HEK293T (cell line): ENCODE measurements around the gene SNRNP70.

Experiments
- CTCF ChIA-PET: fragments of 350-600 bp; formaldehyde crosslinking; extraction: SDS; loops from one replicate; lab custom pipeline; 2021; ENCODE audit warnings: antibody characterized with exemption, inconsistent platforms; lab: Yijun Ruan, JAX
- POLR2A ChIA-PET: fragments of 350-600 bp; formaldehyde crosslinking; extraction: SDS; loops from one replicate; lab custom pipeline; 2020; ENCODE audit warnings: antibody characterized with exemption, inconsistent platforms; lab: Yijun Ruan, JAX
- DNase-seq: peaks from one replicate; pipeline ENCODE4 v3.0.0; 2012; ENCODE audit warnings: mixed read lengths; ENCODE audit errors: extremely low spot score
- ARNT ChIP-seq: fragments of 450-650 bp; IDR thresholded peaks from 2 replicates; pipeline ENCODE4 v1.6.1; 2017; ENCODE audit warnings: mild to moderate bottlenecking
- BHLHE40 ChIP-seq: fragments of 450-650 bp; IDR thresholded peaks from 2 replicates; pipeline ENCODE4 v1.6.1; 2016; ENCODE audit warnings: mild to moderate bottlenecking, moderate library complexity, borderline replicate concordance
- CTBP1 ChIP-seq: fragments of 450-650 bp; IDR thresholded peaks from 2 replicates; pipeline ENCODE4 v1.6.1; 2016; ENCODE audit warnings: borderline replicate concordance
- ELF4 ChIP-seq: fragments of 450-650 bp; IDR thresholded peaks from 2 replicates; pipeline ENCODE4 v1.6.1; 2017; ENCODE audit warnings: antibody characterized with exemption
- FOXA1 ChIP-seq: fragments of 450-650 bp; IDR thresholded peaks from 2 replicates; pipeline ENCODE4 v1.6.1; 2016; ENCODE audit warnings: mild to moderate bottlenecking
- FOXK2 ChIP-seq: fragments of 450-650 bp; IDR thresholded peaks from 2 replicates; pipeline ENCODE4 v1.6.1; 2016; ENCODE audit warnings: mild to moderate bottlenecking
- FOXM1 ChIP-seq: fragments of 450-650 bp; IDR thresholded peaks from 2 replicates; pipeline ENCODE4 v1.6.1; 2017; ENCODE audit warnings: mild to moderate bottlenecking, borderline replicate concordance
- HDGF ChIP-seq: fragments of 450-650 bp; IDR thresholded peaks from 2 replicates; pipeline ENCODE4 v1.6.1; 2017; ENCODE audit warnings: antibody characterized with exemption, borderline replicate concordance
- L3MBTL2 ChIP-seq: fragments of 450-650 bp; conservative IDR thresholded peaks from 2 replicates; pipeline ENCODE4 v1.6.1; 2016; ENCODE audit warnings: mild to moderate bottlenecking
- LEF1 ChIP-seq: fragments of 450-650 bp; IDR thresholded peaks from 2 replicates; pipeline ENCODE4 v1.6.1; 2017; ENCODE audit warnings: mild to moderate bottlenecking, borderline replicate concordance
- NFRKB ChIP-seq: fragments of 450-650 bp; IDR thresholded peaks from 2 replicates; pipeline ENCODE4 v1.6.1; 2016; ENCODE audit warnings: mild to moderate bottlenecking, moderate library complexity
- PKNOX1 ChIP-seq: fragments of 450-650 bp; IDR thresholded peaks from 2 replicates; pipeline ENCODE4 v1.6.1; 2016
- SP1 ChIP-seq: fragments of 450-650 bp; IDR thresholded peaks from 2 replicates; pipeline ENCODE4 v1.6.1; 2017
- SUZ12 ChIP-seq: fragments of 450-650 bp; IDR thresholded peaks from 2 replicates; pipeline ENCODE4 v1.6.1; 2016; ENCODE audit warnings: mild to moderate bottlenecking
- TARDBP ChIP-seq: fragments of 450-650 bp; IDR thresholded peaks from 2 replicates; pipeline ENCODE4 v1.6.1; 2016
- ZNF384 ChIP-seq: fragments of 450-650 bp; IDR thresholded peaks from 2 replicates; pipeline ENCODE4 v1.6.1; 2016

The SNRNP70 gene

DNA sequence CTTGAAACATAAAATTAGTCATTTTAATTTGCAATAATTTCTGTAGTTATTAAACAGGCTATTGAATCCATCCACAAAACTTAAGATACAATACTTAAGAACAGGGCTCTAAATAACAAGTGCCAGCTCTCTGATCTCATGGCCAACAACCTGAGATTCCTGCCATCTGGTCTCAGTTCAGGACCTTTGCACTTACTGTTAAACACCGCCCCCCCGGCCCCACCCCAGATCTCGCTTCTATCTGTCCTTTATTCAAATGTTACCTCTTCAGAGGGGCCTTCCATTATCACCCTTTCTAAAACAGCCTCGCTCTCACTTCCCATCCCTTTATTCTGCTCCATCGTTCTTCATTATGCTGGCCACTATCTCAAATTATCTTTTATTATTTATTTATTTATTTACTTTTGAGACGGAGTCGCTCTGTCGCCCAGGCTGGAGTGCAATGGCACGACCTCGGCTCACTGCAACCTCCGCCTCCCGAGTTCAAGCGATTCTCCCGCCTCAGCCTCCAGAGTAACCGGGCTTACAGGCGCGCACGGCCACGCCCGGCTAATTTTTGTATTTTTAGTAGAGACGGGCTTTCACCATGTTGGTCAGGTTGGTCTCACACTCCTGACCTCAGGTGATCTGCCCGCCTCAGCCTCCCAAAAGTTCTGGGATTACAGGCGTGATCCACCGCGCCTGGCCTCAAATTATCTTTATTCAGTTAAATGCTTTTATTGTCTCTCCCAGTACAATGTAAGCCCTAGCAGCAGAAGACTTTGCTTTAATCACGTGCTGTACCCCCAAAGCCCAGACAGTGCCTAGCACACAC is 838 bp upstream of the SNRNP70 start:
- TF ChIP-seq CTBP1 (no peak; the same call in 1 of the 2 replicates), PKNOX1 (no peak), ZNF384 (no peak), NFRKB (no peak), ELF4 (no peak), SUZ12 (no peak), SP1 (no peak), FOXK2 (no peak), HDGF (no peak), FOXM1 (no peak), ARNT (no peak), TARDBP (no peak), BHLHE40 (no peak), FOXA1 (no peak), LEF1 (no peak), L3MBTL2 (no peak; the same call in none of the 2 replicates)
- ChIA-PET CTCF (no interaction called here), POLR2A (no interaction called here)
- DNase-seq, result no peak

DNA sequence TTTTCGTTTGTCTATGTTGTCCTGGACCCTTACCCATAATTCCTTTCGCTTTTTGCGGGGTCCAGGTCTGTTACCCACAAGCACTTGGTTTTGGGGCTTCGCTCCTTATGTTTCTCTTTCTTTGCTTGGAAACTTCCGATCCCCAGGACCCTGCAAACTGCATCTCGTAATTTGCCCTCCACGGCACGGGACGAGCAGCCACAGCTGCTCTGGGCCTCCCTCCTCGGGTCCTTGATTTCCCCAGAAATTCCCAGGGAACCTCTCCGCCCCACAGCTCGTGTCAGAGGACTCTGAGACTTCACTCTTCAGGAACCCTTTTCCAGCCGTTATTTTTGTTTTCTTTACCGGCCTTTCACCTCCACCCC is 599 bp downstream of the SNRNP70 start:
- TF ChIP-seq TARDBP (no peak), L3MBTL2 (no peak), BHLHE40 (no peak), ELF4 (no peak), NFRKB (no peak), LEF1 (no peak), FOXM1 (no peak)
- POLR2A ChIA-PET, result interaction anchor here (0.8 kb wide), 1 partner anchor 12 kb away, joined by 5 read pairs; no protein-coding TSS in a partner anchor
- CTCF ChIA-PET, result no interaction called here

DNA sequence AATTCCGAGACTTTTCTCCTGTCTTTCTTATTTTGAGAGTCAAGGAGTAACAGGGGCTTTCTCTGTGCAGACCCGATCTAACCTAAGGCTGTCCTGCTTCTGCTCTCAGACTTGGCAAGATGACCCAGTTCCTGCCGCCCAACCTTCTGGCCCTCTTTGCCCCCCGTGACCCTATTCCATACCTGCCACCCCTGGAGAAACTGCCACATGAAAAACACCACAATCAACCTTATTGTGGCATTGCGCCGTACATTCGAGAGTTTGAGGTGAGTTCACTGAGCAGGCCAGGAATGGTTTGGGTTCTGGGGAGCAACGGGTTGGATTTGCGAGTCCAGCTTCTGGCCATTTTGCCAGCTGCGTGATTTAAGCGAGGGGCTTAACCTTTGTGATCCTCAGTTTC is 1.0 kb downstream of the SNRNP70 start:
- POLR2A ChIA-PET, result interaction anchor here (0.7 to 0.8 kb wide), 2 partner anchors 12 to 21 kb away, joined by 3 to 5 read pairs; no protein-coding TSS in a partner anchor
- CTCF ChIA-PET, result no interaction called here
- DNase-seq, result no peak
- TF ChIP-seq ELF4, result no peak
- TF ChIP-seq BHLHE40, result no peak
- TF ChIP-seq L3MBTL2, result no peak
- TF ChIP-seq SUZ12, result no peak
- TF ChIP-seq PKNOX1, result no peak
- no peak for TF ChIP-seq ARNT
- TF ChIP-seq LEF1, result no peak
- no peak for TF ChIP-seq FOXA1
- no peak for TF ChIP-seq TARDBP
- no peak for TF ChIP-seq FOXM1
- TF ChIP-seq SP1, result no peak
- TF ChIP-seq FOXK2, result no peak
- no peak for TF ChIP-seq CTBP1

More for the DNA sequence above, 599 bp downstream of the SNRNP70 start:
- no peak for DNase-seq

GRCh38 chr19:49091391-49092038 is 6.3 kb downstream of the SNRNP70 start:
- ChIA-PET CTCF (interaction anchor here (0.6 kb wide), 1 partner anchor 800 kb away, joined by 3 read pairs; no protein-coding TSS in a partner anchor), POLR2A (no interaction called here)
- DNase-seq, result no peak
- TF ChIP-seq FOXM1 (no peak), PKNOX1 (no peak), ARNT (no peak), FOXK2 (no peak), BHLHE40 (no peak), NFRKB (no peak), SP1 (no peak)

DNA sequence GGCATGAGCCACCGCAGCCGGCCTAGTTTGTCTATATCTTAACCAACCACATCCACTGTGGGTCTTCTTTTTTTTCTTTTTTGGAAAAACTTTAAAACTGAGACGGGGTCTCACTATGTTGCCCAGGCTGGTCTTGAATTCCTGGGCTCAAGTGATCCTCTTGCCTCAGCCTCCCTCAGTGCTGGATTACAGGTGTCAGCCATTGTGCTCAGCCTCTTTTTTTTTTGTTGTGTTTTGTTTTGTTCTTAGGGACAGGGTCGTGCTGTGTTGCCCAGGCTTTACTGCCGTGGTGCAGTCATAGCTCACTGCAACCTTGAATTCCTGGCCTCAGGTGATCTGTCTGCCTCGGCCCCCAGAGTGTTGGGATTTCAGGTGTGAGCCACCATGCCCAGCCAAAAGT is 7.4 kb downstream of the SNRNP70 start:
- CTCF ChIA-PET, result no interaction called here
- TF ChIP-seq FOXK2, result no peak
- no peak for TF ChIP-seq SUZ12
- no peak for TF ChIP-seq LEF1
- no peak for TF ChIP-seq FOXM1
- no peak for TF ChIP-seq ARNT
- no peak for TF ChIP-seq PKNOX1
- TF ChIP-seq HDGF, result no peak
- TF ChIP-seq CTBP1, result no peak
- no peak for TF ChIP-seq NFRKB
- no peak for TF ChIP-seq TARDBP
- TF ChIP-seq SP1, result no peak
- no peak for TF ChIP-seq ELF4
- TF ChIP-seq L3MBTL2, result no peak
- TF ChIP-seq BHLHE40, result no peak
- TF ChIP-seq FOXA1, result no peak
- no peak for TF ChIP-seq ZNF384
- DNase-seq, result no peak
- POLR2A ChIA-PET, result no interaction called here
